Cardiac fibroblast (primary cell): ENCODE results near the gene C1orf210.

Source experiments
- DNase-seq, 2 donors: peaks; one replicate each; pipeline versions ENCODE4 v3.0.0 to v3.0.0-alpha.2; 2010; ENCODE audit warnings: low read depth in 2 of 2
- H3K4me3 ChIP-seq, 2 donors: replicated peaks in 1 of 2; 1 replicate in 1 of 2; 2 replicates in 1 of 2; pipeline ENCODE4 v1.5.1; 2011; ENCODE audit warnings: low read depth in 2 of 2, low read length in 2 of 2, mild to moderate bottlenecking in 2 of 2, moderate library complexity in 1 of 2
- TF ChIP-seq, protein P1 (sequence below): IDR thresholded peaks from one replicate; pipeline ENCODE4 v1.5.1; 2011; ENCODE audit warnings: low read depth, mild to moderate bottlenecking, low read length, inconsistent platforms

C1orf210 gene

DNA sequence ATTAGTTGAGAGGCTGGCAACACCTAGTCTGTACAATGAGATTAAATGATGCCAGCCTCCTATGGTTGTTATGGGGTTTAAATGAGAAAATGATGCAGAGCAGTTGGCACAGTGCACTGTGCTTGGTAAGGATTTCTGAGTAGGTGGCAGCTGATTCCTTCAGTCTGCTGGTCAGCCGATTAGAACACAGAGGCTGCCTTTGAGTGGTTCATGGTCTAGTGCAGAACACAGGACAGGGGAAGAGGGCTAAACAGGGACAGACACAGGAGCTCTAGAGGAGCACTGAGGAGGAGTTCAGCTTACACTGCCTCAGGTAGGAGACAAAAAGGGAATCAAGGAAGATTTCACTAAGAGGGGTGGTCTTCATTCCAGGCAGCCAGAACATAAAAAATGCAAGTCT lies 16.8 kb upstream of the C1orf210 start:
- no peak for DNase-seq
- no peak overlapping the region for H3K4me3 ChIP-seq

DNA sequence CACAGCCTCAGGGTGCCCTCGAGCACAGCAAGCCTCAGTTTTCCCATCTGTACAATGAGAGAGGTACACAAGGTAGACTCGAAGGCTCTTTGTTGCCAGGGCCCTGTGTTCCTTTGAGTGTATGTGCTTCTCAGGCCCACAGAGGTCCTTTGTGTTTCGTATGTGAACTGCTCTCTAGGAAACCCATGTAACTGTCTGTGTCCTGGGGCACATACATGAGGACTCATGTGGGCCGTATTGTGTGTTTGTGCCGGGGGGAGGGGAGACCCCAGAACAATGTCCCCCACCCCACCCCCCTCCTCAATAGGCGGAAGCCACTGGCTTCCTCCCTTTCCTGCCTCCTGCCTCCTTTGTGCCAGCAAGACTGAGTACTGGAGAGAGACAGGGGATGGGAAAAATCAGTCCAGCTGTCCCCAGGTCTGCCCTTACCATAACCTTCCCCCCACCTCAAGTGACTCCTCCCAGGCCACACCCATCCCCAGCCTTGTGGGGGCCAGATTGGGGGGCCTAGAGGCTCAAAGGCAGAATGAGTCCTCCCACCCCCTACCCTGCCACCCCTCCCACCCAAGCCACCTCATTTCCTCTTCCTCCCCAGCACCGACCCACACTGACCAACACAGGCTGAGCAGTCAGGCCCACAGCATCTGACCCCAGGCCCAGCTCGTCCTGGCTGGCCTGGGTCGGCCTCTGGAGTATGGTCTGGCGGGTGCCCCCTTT lies 15.2 kb upstream of the C1orf210 start, which contains the start of gene TIE1:
TIE1 (plus strand) TSS at position 605 of the 717 bp plus-strand sequence; CDS start at position 695, 90 bp downstream.
- TF ChIP-seq, protein P1, sequence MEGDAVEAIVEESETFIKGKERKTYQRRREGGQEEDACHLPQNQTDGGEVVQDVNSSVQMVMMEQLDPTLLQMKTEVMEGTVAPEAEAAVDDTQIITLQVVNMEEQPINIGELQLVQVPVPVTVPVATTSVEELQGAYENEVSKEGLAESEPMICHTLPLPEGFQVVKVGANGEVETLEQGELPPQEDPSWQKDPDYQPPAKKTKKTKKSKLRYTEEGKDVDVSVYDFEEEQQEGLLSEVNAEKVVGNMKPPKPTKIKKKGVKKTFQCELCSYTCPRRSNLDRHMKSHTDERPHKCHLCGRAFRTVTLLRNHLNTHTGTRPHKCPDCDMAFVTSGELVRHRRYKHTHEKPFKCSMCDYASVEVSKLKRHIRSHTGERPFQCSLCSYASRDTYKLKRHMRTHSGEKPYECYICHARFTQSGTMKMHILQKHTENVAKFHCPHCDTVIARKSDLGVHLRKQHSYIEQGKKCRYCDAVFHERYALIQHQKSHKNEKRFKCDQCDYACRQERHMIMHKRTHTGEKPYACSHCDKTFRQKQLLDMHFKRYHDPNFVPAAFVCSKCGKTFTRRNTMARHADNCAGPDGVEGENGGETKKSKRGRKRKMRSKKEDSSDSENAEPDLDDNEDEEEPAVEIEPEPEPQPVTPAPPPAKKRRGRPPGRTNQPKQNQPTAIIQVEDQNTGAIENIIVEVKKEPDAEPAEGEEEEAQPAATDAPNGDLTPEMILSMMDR = no peak
- H3K4me3 ChIP-seq = peak within 1 kb of the TSS in 1 of 2 donors; percentile 33

More for the DNA sequence above, 16.8 kb upstream of the C1orf210 start:
- TF ChIP-seq, protein P1 = no peak

DNA sequence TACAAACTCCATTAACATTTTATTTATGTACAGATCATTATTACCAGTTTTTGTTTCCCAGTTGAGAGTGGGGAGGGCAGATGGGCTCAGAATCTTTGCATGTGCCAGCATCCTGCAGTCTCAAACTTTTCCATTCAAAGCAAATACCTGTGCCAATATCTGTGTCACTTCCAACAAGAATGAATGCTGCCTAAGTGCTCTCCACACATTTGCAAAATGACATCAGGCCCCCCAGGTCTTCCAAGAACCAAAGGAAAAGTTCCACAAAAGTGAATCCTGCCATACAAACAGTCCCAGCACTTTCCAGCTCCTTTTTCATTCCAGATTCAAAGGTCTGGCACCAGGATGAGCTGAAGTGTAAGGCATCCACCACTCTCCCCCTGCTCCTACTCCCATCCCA lies 13.7 kb upstream of the C1orf210 start:
- TF ChIP-seq, protein P1 = no peak
- H3K4me3 ChIP-seq = no peak overlapping the region
- DNase-seq = no peak

More for the DNA sequence above, 15.2 kb upstream of the C1orf210 start, which contains the start of gene TIE1:
- peak; percentile 15 to 28 for DNase-seq

DNA sequence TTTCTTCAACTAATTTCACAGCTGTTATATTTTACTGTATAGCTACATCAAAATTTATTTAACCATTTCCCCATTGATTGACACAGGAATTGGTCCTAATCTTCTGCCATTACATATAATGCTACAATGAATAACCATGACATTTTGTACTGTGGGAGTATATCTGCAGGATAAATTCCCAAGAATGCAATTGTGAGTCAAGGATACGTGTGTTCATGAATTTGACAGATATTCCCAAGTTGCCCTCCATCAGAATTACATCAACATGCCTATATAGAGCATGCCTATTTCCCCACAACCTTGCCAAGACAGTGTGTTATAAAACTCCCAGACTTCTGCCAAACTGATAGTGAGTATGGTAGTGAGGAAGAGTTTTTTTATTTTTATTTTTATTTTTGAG lies 12.7 kb upstream of the C1orf210 start:
- no peak overlapping the region for H3K4me3 ChIP-seq
- TF ChIP-seq, protein P1 = no peak
- DNase-seq = peak in 1 of 2 donors; percentile 9

DNA sequence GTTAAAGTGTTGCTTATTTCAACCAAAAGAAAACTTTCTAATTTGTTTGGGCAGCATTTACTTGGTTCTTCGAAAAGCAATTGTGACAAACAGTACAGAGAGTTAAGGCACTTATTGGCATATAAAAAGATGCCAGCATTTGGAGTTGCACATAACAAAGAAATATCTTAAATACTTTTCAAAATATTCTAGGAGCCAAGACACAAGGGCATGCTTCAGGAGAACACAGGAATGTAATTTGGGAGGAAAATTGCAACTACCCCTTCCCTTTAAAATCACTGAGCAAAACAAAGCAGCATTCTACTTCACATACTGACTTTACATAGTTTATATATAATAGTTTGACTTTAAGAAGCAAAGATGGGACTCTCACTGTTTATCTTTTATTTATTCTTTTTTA lies 10.8 kb upstream of the C1orf210 start:
- TF ChIP-seq, protein P1 = no peak
- DNase-seq = peak in 1 of 2 donors; percentile 16
- no peak overlapping the region for H3K4me3 ChIP-seq

DNA sequence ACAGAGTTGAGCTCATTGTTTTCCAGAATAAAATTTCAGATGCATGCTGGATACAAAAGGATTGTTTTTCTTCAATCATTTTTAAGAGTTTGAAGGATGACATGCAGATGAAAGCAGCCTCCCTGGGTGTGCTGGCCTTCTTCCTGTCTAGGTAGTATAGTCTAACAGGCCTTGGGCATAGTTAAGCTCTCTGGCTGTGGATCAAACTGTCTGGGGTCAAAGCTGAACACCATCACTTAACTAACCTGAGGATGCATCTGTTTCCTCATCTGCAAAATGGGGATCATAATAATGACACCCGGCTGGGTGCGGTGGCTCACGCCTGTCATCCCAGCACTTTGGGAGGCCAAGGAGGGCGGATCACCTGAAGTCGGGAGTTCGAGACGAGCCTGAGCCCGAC lies 9.4 kb upstream of the C1orf210 start:
- DNase-seq = no peak
- TF ChIP-seq, protein P1 = no peak
- no peak overlapping the region for H3K4me3 ChIP-seq
